GM12865 (cell line): ENCODE results near the gene GPAT3.
"Not testable (repeated sequence)": the region's sequence is repeated elsewhere in the genome, so short reads cannot be mapped to it uniquely, and the experiment has no call there.

Experiments
- DNase-seq: peaks from one replicate; pipeline ENCODE4 v3.0.0; 2010; ENCODE audit warnings: low read depth
- H3K4me3 ChIP-seq: 2 replicates; pipeline ENCODE4 v1.5.1; 2011; ENCODE audit warnings: mild to moderate bottlenecking, low read depth, low read length, control low read depth
- CTCF ChIP-seq: IDR thresholded peaks from 2 replicates; pipeline ENCODE4 v1.5.1; 2011; ENCODE audit warnings: low read length, control low read depth, low read depth, inconsistent platforms; ENCODE audit not compliant: insufficient read depth; ENCODE audit errors: missing control alignments

The GPAT3 gene

GRCh38 chr4:83503974-83504373, 31.9 kb upstream of the GPAT3 start:
- no peak overlapping the region for H3K4me3 ChIP-seq
- TF ChIP-seq CTCF: no peak
- DNase-seq: no peak

- no peak overlapping the region for H3K4me3 ChIP-seq
- DNase-seq: no peak
- TF ChIP-seq CTCF: no peak
These were observed 31.4 kb upstream of the GPAT3 start for GRCh38 chr4:83504503-83504902.

GRCh38 chr4:83504996-83505395, 30.9 kb upstream of the GPAT3 start:
- H3K4me3 ChIP-seq: no peak overlapping the region
- peak; percentile 28 for DNase-seq
- TF ChIP-seq CTCF: no peak

GRCh38 chr4:83509156-83509585, 26.7 kb upstream of the GPAT3 start:
- H3K4me3 ChIP-seq: not testable (repeated sequence)
- TF ChIP-seq CTCF: peak; percentile 65
- DNase-seq: peak; percentile 71

GRCh38 chr4:83510442-83510841, 25.5 kb upstream of the GPAT3 start:
- peak; percentile 30 for DNase-seq
- no peak overlapping the region for H3K4me3 ChIP-seq
- no peak for TF ChIP-seq CTCF

- no peak for DNase-seq
- H3K4me3 ChIP-seq: no peak overlapping the region
- no peak for TF ChIP-seq CTCF
These were observed 19.7 kb upstream of the GPAT3 start for GRCh38 chr4:83516042-83516772.

- TF ChIP-seq CTCF: no peak
- H3K4me3 ChIP-seq: no peak overlapping the region
- no peak for DNase-seq
These were observed 13.7 kb upstream of the GPAT3 start for GRCh38 chr4:83522239-83522638.
